Loucy (cell line): Measurements from ENCODE around the gene MYO10.

Experiments used
- H2AFZ ChIP-seq: fragments of 200-600 bp; sonication (generic); 2 replicates; pipeline ENCODE4 v1.6.0; 2016; ENCODE audit warnings: antibody characterized with exemption, mild to moderate bottlenecking, low read length, moderate library complexity
- H3F3A ChIP-seq: fragments of 200-600 bp; 2 replicates; pipeline ENCODE4 v1.6.0; 2016; ENCODE audit warnings: antibody characterized with exemption, low read depth, mild to moderate bottlenecking
- H3K27me3 ChIP-seq: fragments of 200-600 bp; sonication (generic); 2 replicates; pipeline ENCODE4 v1.6.1; 2014; ENCODE audit warnings: low read length, mild to moderate bottlenecking; ENCODE audit not compliant: insufficient read depth, poor library complexity, severe bottlenecking
- H3K36me3 ChIP-seq: fragments of 200-600 bp; sonication (generic); 2 replicates; pipeline ENCODE4 v1.6.1; 2016; ENCODE audit warnings: low read length; ENCODE audit not compliant: insufficient read depth
- H3K4me1 ChIP-seq: fragments of 200-600 bp; sonication (generic); 2 replicates; pipeline ENCODE4 v1.5.1; 2014; ENCODE audit warnings: low read length, mild to moderate bottlenecking; ENCODE audit not compliant: insufficient read depth, poor library complexity, severe bottlenecking
- H3K4me2 ChIP-seq: fragments of 200-600 bp; sonication (generic); 2 replicates; pipeline ENCODE4 v1.6.0; 2014; ENCODE audit warnings: antibody characterized with exemption, low read length, low read depth, mild to moderate bottlenecking; ENCODE audit not compliant: poor library complexity, severe bottlenecking
- H3K4me3 ChIP-seq: fragments of 200-600 bp; sonication (generic); 2 replicates; pipeline ENCODE4 v1.5.1; 2014; ENCODE audit warnings: low read length, mild to moderate bottlenecking, mixed read lengths; ENCODE audit not compliant: poor library complexity, severe bottlenecking
- H3K79me2 ChIP-seq: fragments of 200-600 bp; sonication (generic); 2 replicates; pipeline ENCODE4 v1.6.1; 2014; ENCODE audit warnings: low read length; ENCODE audit not compliant: insufficient read depth
- H3K9ac ChIP-seq: fragments of 200-600 bp; sonication (generic); 2 replicates; pipeline ENCODE4 v1.6.0; 2014; ENCODE audit warnings: mild to moderate bottlenecking, low read depth, low read length, moderate library complexity; ENCODE audit not compliant: poor library complexity, severe bottlenecking
- H3K9me2 ChIP-seq: fragments of 200-600 bp; sonication (generic); replicated peaks from 2 replicates; pipeline ENCODE4 v1.6.1; 2016; ENCODE audit warnings: low read depth, low read length, mixed read lengths
- H3K9me3 ChIP-seq: fragments of 200-600 bp; sonication (generic); 2 replicates; pipeline ENCODE4 v1.6.1; 2014; ENCODE audit warnings: mild to moderate bottlenecking, antibody characterized with exemption, low read length, low read depth; ENCODE audit not compliant: insufficient read depth
- H4K20me1 ChIP-seq: fragments of 200-600 bp; sonication (generic); 2 replicates; pipeline ENCODE4 v1.6.0; 2014; ENCODE audit warnings: antibody characterized with exemption, low read length, mild to moderate bottlenecking; ENCODE audit not compliant: insufficient read depth, poor library complexity, severe bottlenecking
- EZH2phosphoT487 ChIP-seq: fragments of 200-600 bp; IDR thresholded peaks from 2 replicates; pipeline ENCODE4 v1.6.1; 2018; ENCODE audit warnings: antibody characterized with exemption, mild to moderate bottlenecking, moderate library complexity, borderline replicate concordance
- TF ChIP-seq, protein P1 (sequence below): fragments of 200-600 bp; sonication (generic); conservative IDR thresholded peaks from 2 replicates; pipeline ENCODE4 v1.5.1; 2014; ENCODE audit warnings: mild to moderate bottlenecking, antibody characterized with exemption, low read length

The MYO10 gene

DNA sequence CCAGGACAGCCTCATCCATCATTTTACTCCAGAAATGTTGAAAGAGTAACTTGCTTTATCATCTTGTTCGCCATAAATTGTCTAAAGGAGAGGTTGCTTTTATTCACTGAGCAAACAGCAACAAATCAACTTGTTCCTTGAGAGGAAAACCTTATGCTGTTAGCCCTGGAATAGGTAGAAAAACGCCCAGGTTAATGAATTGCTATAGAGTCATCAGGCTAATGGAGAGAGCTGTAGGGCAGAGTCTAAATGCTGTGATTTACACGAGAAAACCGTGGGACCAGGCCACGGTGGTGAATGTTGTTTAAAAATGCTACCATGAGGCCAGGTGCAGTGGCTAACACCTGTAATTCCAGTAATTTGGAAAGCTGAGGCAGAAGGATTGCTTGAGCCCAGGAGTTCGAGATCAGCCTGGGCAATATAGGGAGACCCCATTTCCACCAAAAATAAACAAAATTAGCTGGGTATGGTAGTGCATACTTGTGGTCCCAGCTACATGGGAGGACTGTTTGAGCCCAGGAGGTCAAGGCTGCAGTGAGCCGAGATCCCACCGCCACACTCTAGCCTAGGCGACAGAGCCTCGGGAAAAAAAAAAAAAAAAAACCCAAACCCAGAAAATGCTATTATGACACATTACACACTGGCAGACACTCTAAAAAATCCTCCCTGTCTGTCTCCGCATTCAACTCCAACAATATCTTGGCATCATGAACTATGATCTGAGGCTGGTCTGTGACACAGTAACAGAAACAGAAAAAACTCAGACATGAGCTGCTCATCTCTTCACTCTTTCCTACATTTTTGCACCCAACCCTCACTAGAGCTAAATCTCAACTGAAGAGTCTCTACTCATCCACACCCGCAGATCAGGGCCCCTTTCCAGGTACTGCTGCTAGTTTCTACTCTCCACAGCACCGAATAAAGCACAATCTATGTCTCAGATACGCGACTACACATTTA lies 200.7 kb downstream of the MYO10 start:
- no peak for TF ChIP-seq EZH2phosphoT487
- TF ChIP-seq, protein P1, sequence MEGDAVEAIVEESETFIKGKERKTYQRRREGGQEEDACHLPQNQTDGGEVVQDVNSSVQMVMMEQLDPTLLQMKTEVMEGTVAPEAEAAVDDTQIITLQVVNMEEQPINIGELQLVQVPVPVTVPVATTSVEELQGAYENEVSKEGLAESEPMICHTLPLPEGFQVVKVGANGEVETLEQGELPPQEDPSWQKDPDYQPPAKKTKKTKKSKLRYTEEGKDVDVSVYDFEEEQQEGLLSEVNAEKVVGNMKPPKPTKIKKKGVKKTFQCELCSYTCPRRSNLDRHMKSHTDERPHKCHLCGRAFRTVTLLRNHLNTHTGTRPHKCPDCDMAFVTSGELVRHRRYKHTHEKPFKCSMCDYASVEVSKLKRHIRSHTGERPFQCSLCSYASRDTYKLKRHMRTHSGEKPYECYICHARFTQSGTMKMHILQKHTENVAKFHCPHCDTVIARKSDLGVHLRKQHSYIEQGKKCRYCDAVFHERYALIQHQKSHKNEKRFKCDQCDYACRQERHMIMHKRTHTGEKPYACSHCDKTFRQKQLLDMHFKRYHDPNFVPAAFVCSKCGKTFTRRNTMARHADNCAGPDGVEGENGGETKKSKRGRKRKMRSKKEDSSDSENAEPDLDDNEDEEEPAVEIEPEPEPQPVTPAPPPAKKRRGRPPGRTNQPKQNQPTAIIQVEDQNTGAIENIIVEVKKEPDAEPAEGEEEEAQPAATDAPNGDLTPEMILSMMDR = no peak
- Histone ChIP-seq H3K4me3 (no peak overlapping the region), H3K9me3 (no peaks in the 10 kb centered on the region), H2AFZ (peak overlapping the region; percentile 13; the same call in 1 of the 2 replicates), H3F3A (no peaks in the 10 kb centered on the region), H4K20me1 (no peaks in the 10 kb centered on the region), H3K36me3 (no peaks in the 10 kb centered on the region), H3K4me1 (no peaks in the 10 kb centered on the region), H3K27me3 (no peaks in the 10 kb centered on the region), H3K4me2 (no peak overlapping the region), H3K9me2 (no peaks in the 10 kb centered on the region), H3K79me2 (no peaks in the 10 kb centered on the region), H3K9ac (no peak overlapping the region)

DNA sequence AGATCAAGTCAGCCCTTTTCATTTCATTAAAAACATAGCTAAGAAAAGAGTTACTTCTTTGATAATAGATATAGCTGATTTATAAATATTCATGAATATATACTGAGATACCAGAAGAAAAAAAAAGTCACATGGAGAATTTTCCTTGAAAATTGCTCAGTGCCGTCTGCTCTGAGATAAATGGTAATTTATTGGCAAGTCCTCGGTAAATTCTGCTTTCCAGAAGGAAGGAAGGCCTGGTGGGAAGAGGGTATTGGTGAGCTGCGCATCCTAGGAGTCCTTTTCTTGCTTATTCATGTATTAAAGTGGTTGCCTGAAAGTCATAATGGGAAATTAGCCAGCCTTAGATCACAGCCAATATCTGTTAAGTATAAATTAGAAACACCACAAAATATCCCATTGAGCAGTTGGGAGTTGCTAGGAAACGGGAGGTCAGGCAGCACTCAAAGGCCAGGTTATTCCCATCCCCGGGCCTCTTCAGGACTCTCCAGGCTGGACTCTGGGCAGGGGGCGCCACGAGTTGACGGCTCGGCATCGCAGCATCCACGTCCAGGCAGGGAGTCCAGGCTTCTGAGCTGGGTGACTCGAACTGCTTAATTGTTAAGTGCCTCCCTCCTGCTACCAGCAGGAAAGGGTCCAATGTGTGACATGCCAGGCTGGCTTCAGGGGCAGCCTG lies 202.6 kb downstream of the MYO10 start:
- no peaks in the 10 kb centered on the region for H3K4me1 ChIP-seq
- H3K36me3 ChIP-seq = no peaks in the 10 kb centered on the region
- H3K9ac ChIP-seq = no peak overlapping the region
- TF ChIP-seq, protein P1 = no peak
- TF ChIP-seq EZH2phosphoT487 = no peak
- H3K9me2 ChIP-seq = no peaks in the 10 kb centered on the region
- no peaks in the 10 kb centered on the region for H3K79me2 ChIP-seq
- no peaks in the 10 kb centered on the region for H3K27me3 ChIP-seq
- no peak overlapping the region for H2AFZ ChIP-seq
- no peaks in the 10 kb centered on the region for H3K9me3 ChIP-seq
- H3K4me2 ChIP-seq = no peak overlapping the region
- H3F3A ChIP-seq = no peaks in the 10 kb centered on the region
- no peaks in the 10 kb centered on the region for H4K20me1 ChIP-seq
- no peak overlapping the region for H3K4me3 ChIP-seq

DNA sequence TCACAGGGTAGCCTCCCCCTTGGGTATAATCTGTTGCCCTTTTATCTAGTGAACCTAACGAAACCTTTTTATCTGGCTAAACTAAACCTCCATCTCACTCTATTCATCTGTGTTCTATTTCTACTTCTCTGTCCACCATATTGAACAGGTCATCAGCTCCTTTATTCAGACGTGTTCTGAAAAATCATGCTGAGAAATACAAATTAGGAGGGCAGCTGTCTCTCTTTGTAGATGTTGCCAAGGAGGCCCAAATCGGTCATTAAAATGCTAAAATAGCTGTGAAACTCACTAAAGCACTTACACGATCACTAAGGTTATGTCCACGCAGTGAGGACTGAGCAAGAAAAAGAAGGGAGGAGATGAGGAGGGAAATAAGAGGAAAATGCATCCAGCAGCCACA lies 203.7 kb downstream of the MYO10 start:
- Histone ChIP-seq H2AFZ (no peak overlapping the region), H3K27me3 (no peaks in the 10 kb centered on the region), H3K9me3 (no peaks in the 10 kb centered on the region), H3K4me3 (no peak overlapping the region), H3K9me2 (no peaks in the 10 kb centered on the region), H3K9ac (no peak overlapping the region), H3K79me2 (no peaks in the 10 kb centered on the region), H3K4me1 (no peaks in the 10 kb centered on the region), H3K4me2 (no peak overlapping the region), H3F3A (no peaks in the 10 kb centered on the region), H3K36me3 (no peaks in the 10 kb centered on the region), H4K20me1 (no peaks in the 10 kb centered on the region)
- TF ChIP-seq EZH2phosphoT487 = no peak
- TF ChIP-seq, protein P1 = no peak
